HEK293 (cell line): ENCODE data around the gene ABHD17B.

ENCODE experiments used
- CTCF ChIA-PET: fragments of 350-600 bp; formaldehyde crosslinking; extraction: SDS; loops from one replicate; lab custom pipeline; 2021; ENCODE audit warnings: antibody characterized with exemption; lab: Yijun Ruan, JAX
- POLR2A ChIA-PET: fragments of 300-600 bp; formaldehyde crosslinking; extraction: SDS; loops from one replicate; lab custom pipeline; 2020; ENCODE audit warnings: antibody characterized with exemption, inconsistent platforms; lab: Yijun Ruan, JAX
- H3K27ac ChIP-seq: fragments of 200-500 bp; sonication (Bioruptor generic); 2 replicates; pipeline ENCODE4 v1.5.1; 2014; ENCODE audit warnings: low read depth, low read length, control low read depth, inconsistent platforms; ENCODE audit errors: extremely low read depth
- H3K36me3 ChIP-seq, 2 experiments: fragments of 200-500 bp in 1 of 2; sonication (Bioruptor generic) in 1 of 2; 1 replicate in 1 of 2; 2 replicates in 1 of 2; pipeline ENCODE4 v1.5.1; 2014 to 2017; ENCODE audit warnings: inconsistent platforms in 2 of 2, low read length in 2 of 2; ENCODE audit not compliant: control insufficient read depth in 2 of 2, insufficient read depth in 1 of 2
- H3K4me1 ChIP-seq: fragments of 200-500 bp; sonication (Bioruptor generic); 2 replicates; pipeline ENCODE4 v1.5.1; 2014; ENCODE audit warnings: mild to moderate bottlenecking, low read length, inconsistent platforms; ENCODE audit not compliant: control insufficient read depth, insufficient read depth
- H3K4me3 ChIP-seq: 2 replicates; pipeline ENCODE4 v1.5.1; 2011; ENCODE audit warnings: low read depth, mild to moderate bottlenecking, control low read depth, low read length, moderate library complexity
- H3K9me3 ChIP-seq: fragments of 200-500 bp; sonication (Bioruptor generic); 2 replicates; pipeline ENCODE4 v1.5.1; 2014; ENCODE audit warnings: low read depth, low read length, inconsistent platforms; ENCODE audit not compliant: control insufficient read depth, insufficient read depth
- EGR2 ChIP-seq: fragments of 450-650 bp; formaldehyde crosslinking; IDR thresholded peaks from 2 replicates; pipeline ENCODE4 v1.5.1; 2016; ENCODE audit warnings: low read depth, missing biosample characterization, missing genetic modification characterization
- GLI2 ChIP-seq: fragments of 450-650 bp; formaldehyde crosslinking; IDR thresholded peaks from 2 replicates; pipeline ENCODE4; 2017; ENCODE audit warnings: missing biosample characterization, missing genetic modification characterization, low read depth, borderline replicate concordance
- ZFP37 ChIP-seq: fragments of 450-650 bp; formaldehyde crosslinking; IDR thresholded peaks from 2 replicates; pipeline ENCODE4 v1.5.1; 2016; ENCODE audit warnings: missing biosample characterization, missing genetic modification characterization
- ZNF112 ChIP-seq: fragments of 450-650 bp; formaldehyde crosslinking; IDR thresholded peaks from 2 replicates; pipeline ENCODE4 v1.5.0; 2017; ENCODE audit warnings: missing biosample characterization, missing genetic modification characterization
- ZNF114 ChIP-seq: fragments of 450-650 bp; formaldehyde crosslinking; IDR thresholded peaks from 2 replicates; pipeline ENCODE4 v1.5.0; 2017; ENCODE audit warnings: missing biosample characterization, missing genetic modification characterization
- ZNF274 ChIP-seq, 2 experiments: fragments of 200-500 bp in 1 of 2; fragments of 450-650 bp in 1 of 2; sonication (Bioruptor generic) in 1 of 2; formaldehyde crosslinking in 1 of 2; IDR thresholded peaks; 2 replicates each; pipeline versions ENCODE4 v1.5.1 to v1.6.1; 2014 to 2016; ENCODE audit warnings: borderline replicate concordance in 1 of 2, inconsistent platforms in 1 of 2, low read length in 1 of 2, missing biosample characterization in 1 of 2, missing genetic modification characterization in 1 of 2
- ZNF292 ChIP-seq: fragments of 450-650 bp; formaldehyde crosslinking; IDR thresholded peaks from 2 replicates; pipeline ENCODE4 v1.5.1; 2016; ENCODE audit warnings: low read depth, missing biosample characterization, missing genetic modification characterization, borderline replicate concordance
- ZNF354C ChIP-seq: fragments of 450-650 bp; formaldehyde crosslinking; IDR thresholded peaks from 2 replicates; pipeline ENCODE4 v1.5.1; 2016; ENCODE audit warnings: missing biosample characterization, missing genetic modification characterization, low read depth, borderline replicate concordance
- ZNF416 ChIP-seq: fragments of 450-650 bp; formaldehyde crosslinking; IDR thresholded peaks from 2 replicates; pipeline ENCODE4 v1.5.1; 2016; ENCODE audit warnings: missing biosample characterization, missing genetic modification characterization
- ZNF621 ChIP-seq: fragments of 450-650 bp; formaldehyde crosslinking; IDR thresholded peaks from 2 replicates; pipeline ENCODE4 v1.5.1; 2017; ENCODE audit warnings: missing biosample characterization, missing genetic modification characterization
- ZNF837 ChIP-seq: fragments of 450-650 bp; formaldehyde crosslinking; IDR thresholded peaks from 2 replicates; pipeline ENCODE4 v1.5.1; 2016; ENCODE audit warnings: missing biosample characterization, missing genetic modification characterization
- ZSCAN30 ChIP-seq: fragments of 450-650 bp; IDR thresholded peaks from 2 replicates; pipeline ENCODE4 v1.5.1; 2018; ENCODE audit warnings: missing biosample characterization, mild to moderate bottlenecking, missing genetic modification characterization, moderate library complexity
- TF ChIP-seq, protein P1 (sequence below): IDR thresholded peaks from 2 replicates; pipeline ENCODE4 v1.6.1; 2011; ENCODE audit warnings: mild to moderate bottlenecking, low read depth, low read length, borderline replicate concordance
- TF ChIP-seq, protein P2 (sequence below): sonication (generic); formaldehyde crosslinking; IDR thresholded peaks from 2 replicates; pipeline ENCODE4 v1.8.1; 2022; ENCODE audit warnings: mild to moderate bottlenecking, moderate library complexity, missing genetic modification reagents
- TF ChIP-seq, protein P3 (sequence below): fragments of 450-650 bp; formaldehyde crosslinking; IDR thresholded peaks from 2 replicates; pipeline ENCODE4 v1.5.1; 2016; ENCODE audit warnings: missing biosample characterization, missing genetic modification characterization
- TF ChIP-seq, protein P4 (sequence below): fragments of 450-650 bp; formaldehyde crosslinking; conservative IDR thresholded peaks from 2 replicates; pipeline ENCODE4 v1.5.1; 2016; ENCODE audit warnings: low read depth, missing biosample characterization, missing genetic modification characterization
- TF ChIP-seq, protein P5 (sequence below): fragments of 450-650 bp; formaldehyde crosslinking; IDR thresholded peaks from 2 replicates; pipeline ENCODE4 v1.5.1; 2016; ENCODE audit warnings: missing biosample characterization, missing genetic modification characterization
- TF ChIP-seq, protein P6 (sequence below): fragments of 450-650 bp; formaldehyde crosslinking; IDR thresholded peaks from 2 replicates; pipeline ENCODE4 v1.5.1; 2016; ENCODE audit warnings: missing biosample characterization, missing genetic modification characterization, borderline replicate concordance

The ABHD17B gene

DNA sequence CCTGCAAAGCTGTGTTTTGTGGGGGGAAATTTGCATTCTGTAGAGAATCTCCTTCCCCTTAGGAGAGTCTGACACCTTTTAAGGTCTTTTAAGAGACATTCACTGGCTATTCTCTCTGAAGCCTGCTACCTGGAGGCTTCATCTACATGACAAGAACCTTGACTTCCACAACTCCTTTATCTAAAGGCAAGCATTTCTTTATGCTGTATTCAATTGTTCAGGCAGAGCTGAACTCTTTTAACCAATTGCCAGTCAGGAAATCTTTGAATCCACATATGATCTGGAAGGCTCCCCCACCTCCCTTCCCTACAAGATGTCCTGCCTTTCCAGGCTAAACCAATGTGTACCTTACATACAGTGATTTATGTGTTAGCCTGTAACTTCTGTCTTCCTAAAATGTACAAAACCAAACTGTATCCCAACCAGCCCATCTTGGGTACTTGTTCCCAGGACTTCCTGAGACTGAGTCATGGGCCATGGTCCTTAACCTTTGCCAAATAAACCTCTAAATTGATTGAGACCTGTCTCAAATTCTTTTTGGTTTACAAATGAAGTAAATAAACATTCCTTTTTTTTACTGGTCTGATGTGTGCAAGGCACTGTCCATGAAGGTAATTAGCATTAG, 10.3 kb upstream of the ABHD17B start:
- ChIA-PET POLR2A (interaction anchor here (0.6 to 2.1 kb wide), 2 partner anchors 10 kb away, joined by 4 to 10 read pairs; partner anchors contain the start of genes ABHD17B and C9orf85), CTCF (interaction anchor here (1.1 kb wide), 1 partner anchor 103 kb away, joined by 4 read pairs; no protein-coding TSS in a partner anchor)
- no peaks in the 10 kb centered on the region for H3K9me3 ChIP-seq
- peaks cover 0 to 8% of the 10 kb centered on the region in 2 experiments; a peak in 2 of 3 replicates for H3K36me3 ChIP-seq
- H3K4me1 ChIP-seq: no peaks in the 10 kb centered on the region
- TF ChIP-seq, protein P1, sequence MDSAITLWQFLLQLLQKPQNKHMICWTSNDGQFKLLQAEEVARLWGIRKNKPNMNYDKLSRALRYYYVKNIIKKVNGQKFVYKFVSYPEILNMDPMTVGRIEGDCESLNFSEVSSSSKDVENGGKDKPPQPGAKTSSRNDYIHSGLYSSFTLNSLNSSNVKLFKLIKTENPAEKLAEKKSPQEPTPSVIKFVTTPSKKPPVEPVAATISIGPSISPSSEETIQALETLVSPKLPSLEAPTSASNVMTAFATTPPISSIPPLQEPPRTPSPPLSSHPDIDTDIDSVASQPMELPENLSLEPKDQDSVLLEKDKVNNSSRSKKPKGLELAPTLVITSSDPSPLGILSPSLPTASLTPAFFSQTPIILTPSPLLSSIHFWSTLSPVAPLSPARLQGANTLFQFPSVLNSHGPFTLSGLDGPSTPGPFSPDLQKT: no peak
- no peak for TF ChIP-seq ZNF292 (tag by site-specific recombination)
- TF ChIP-seq, protein P2, sequence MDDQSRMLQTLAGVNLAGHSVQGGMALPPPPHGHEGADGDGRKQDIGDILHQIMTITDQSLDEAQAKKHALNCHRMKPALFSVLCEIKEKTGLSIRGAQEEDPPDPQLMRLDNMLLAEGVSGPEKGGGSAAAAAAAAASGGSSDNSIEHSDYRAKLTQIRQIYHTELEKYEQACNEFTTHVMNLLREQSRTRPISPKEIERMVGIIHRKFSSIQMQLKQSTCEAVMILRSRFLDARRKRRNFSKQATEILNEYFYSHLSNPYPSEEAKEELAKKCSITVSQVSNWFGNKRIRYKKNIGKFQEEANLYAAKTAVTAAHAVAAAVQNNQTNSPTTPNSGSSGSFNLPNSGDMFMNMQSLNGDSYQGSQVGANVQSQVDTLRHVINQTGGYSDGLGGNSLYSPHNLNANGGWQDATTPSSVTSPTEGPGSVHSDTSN (CRISPR knock-in tag): no peak
- TF ChIP-seq ZNF274 (IDR thresholded peaks at IDR 0.05; ENCODE audit: low read length): no peak
- no peak for TF ChIP-seq ZNF274 (tag by site-specific recombination; IDR thresholded peaks at IDR 0.05; ENCODE audit: borderline replicate concordance)
- no peak for TF ChIP-seq ZNF621 (tag by site-specific recombination)
- no peak for TF ChIP-seq EGR2
- no peak for TF ChIP-seq ZFP37 (tag by site-specific recombination)
- TF ChIP-seq ZNF837 (tag by site-specific recombination): no peak
- TF ChIP-seq ZNF354C (tag by site-specific recombination): no peak
- TF ChIP-seq ZNF114: no peak
- no peak for TF ChIP-seq ZNF112 (tag by site-specific recombination)
- TF ChIP-seq, protein P3, sequence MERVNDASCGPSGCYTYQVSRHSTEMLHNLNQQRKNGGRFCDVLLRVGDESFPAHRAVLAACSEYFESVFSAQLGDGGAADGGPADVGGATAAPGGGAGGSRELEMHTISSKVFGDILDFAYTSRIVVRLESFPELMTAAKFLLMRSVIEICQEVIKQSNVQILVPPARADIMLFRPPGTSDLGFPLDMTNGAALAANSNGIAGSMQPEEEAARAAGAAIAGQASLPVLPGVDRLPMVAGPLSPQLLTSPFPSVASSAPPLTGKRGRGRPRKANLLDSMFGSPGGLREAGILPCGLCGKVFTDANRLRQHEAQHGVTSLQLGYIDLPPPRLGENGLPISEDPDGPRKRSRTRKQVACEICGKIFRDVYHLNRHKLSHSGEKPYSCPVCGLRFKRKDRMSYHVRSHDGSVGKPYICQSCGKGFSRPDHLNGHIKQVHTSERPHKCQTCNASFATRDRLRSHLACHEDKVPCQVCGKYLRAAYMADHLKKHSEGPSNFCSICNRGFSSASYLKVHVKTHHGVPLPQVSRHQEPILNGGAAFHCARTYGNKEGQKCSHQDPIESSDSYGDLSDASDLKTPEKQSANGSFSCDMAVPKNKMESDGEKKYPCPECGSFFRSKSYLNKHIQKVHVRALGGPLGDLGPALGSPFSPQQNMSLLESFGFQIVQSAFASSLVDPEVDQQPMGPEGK: no peak
- no peak overlapping the region for H3K27ac ChIP-seq
- H3K4me3 ChIP-seq: no peak overlapping the region

DNA sequence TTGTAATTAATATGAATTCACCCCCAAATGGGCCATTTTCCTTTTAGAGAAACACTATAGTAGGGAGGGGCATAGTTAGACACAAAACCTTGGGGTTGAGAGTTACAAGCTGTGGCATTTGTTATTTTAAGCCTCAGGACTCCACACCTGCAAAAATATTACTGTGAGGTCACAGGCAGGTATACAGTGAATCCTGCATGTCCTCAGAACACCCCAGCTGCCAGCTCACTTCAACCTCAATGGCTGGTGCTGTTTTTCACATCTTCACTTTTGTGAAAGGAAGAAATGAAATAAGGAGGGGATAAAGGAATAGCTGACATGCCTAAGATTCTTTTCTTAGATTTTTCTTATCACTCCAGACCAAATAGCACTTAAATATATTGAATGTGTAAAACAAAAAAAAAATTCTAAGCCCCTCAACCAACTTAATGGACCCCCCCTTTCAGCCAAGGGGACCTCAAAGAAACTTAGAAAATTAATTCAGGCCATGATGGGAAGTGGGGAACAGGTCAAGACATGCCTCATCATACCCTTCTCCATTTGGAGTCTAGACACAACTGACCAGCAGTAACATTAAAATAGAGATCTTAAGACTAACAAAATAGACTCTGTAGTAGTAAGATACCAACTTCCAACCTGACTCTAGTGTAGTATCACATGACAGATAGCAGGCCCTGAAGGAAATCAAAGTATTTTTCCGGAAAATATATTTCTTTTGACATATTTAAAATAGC, 9.6 kb upstream of the ABHD17B start:
- POLR2A ChIA-PET: interaction anchor here (2.1 kb wide), 1 partner anchor 10 kb away, joined by 10 read pairs; the partner anchor contains the start of genes ABHD17B and C9orf85
- H3K27ac ChIP-seq: no peak overlapping the region

More for the DNA sequence above, 9.6 kb upstream of the ABHD17B start:
- Histone ChIP-seq H3K4me3 (no peak overlapping the region), H3K9me3 (no peaks in the 10 kb centered on the region), H3K36me3 (peaks cover 0 to 8% of the 10 kb centered on the region in 2 experiments; a peak in 2 of 3 replicates), H3K4me1 (no peaks in the 10 kb centered on the region)
- TF ChIP-seq ZNF416 (no peak), ZSCAN30 (tag by site-specific recombination) (no peak), GLI2 (tag by site-specific recombination) (no peak)
- TF ChIP-seq, protein P4, sequence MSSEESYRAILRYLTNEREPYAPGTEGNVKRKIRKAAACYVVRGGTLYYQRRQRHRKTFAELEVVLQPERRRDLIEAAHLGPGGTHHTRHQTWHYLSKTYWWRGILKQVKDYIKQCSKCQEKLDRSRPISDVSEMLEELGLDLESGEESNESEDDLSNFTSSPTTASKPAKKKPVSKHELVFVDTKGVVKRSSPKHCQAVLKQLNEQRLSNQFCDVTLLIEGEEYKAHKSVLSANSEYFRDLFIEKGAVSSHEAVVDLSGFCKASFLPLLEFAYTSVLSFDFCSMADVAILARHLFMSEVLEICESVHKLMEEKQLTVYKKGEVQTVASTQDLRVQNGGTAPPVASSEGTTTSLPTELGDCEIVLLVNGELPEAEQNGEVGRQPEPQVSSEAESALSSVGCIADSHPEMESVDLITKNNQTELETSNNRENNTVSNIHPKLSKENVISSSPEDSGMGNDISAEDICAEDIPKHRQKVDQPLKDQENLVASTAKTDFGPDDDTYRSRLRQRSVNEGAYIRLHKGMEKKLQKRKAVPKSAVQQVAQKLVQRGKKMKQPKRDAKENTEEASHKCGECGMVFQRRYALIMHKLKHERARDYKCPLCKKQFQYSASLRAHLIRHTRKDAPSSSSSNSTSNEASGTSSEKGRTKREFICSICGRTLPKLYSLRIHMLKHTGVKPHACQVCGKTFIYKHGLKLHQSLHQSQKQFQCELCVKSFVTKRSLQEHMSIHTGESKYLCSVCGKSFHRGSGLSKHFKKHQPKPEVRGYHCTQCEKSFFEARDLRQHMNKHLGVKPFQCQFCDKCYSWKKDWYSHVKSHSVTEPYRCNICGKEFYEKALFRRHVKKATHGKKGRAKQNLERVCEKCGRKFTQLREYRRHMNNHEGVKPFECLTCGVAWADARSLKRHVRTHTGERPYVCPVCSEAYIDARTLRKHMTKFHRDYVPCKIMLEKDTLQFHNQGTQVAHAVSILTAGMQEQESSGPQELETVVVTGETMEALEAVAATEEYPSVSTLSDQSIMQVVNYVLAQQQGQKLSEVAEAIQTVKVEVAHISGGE (tag by site-specific recombination): no peak
- TF ChIP-seq, protein P5, sequence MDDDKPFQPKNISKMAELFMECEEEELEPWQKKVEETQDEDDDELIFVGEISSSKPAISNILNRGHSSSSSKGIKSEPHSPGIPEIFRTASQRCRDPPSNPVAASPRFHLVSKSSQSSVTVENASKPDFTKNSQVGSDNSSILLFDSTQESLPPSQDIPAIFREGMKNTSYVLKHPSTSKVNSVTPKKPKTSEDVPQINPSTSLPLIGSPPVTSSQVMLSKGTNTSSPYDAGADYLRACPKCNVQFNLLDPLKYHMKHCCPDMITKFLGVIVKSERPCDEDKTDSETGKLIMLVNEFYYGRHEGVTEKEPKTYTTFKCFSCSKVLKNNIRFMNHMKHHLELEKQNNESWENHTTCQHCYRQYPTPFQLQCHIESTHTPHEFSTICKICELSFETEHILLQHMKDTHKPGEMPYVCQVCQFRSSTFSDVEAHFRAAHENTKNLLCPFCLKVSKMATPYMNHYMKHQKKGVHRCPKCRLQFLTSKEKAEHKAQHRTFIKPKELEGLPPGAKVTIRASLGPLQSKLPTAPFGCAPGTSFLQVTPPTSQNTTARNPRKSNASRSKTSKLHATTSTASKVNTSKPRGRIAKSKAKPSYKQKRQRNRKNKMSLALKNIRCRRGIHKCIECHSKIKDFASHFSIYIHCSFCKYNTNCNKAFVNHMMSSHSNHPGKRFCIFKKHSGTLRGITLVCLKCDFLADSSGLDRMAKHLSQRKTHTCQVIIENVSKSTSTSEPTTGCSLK (tag by site-specific recombination): no peak
- TF ChIP-seq, protein P6, sequence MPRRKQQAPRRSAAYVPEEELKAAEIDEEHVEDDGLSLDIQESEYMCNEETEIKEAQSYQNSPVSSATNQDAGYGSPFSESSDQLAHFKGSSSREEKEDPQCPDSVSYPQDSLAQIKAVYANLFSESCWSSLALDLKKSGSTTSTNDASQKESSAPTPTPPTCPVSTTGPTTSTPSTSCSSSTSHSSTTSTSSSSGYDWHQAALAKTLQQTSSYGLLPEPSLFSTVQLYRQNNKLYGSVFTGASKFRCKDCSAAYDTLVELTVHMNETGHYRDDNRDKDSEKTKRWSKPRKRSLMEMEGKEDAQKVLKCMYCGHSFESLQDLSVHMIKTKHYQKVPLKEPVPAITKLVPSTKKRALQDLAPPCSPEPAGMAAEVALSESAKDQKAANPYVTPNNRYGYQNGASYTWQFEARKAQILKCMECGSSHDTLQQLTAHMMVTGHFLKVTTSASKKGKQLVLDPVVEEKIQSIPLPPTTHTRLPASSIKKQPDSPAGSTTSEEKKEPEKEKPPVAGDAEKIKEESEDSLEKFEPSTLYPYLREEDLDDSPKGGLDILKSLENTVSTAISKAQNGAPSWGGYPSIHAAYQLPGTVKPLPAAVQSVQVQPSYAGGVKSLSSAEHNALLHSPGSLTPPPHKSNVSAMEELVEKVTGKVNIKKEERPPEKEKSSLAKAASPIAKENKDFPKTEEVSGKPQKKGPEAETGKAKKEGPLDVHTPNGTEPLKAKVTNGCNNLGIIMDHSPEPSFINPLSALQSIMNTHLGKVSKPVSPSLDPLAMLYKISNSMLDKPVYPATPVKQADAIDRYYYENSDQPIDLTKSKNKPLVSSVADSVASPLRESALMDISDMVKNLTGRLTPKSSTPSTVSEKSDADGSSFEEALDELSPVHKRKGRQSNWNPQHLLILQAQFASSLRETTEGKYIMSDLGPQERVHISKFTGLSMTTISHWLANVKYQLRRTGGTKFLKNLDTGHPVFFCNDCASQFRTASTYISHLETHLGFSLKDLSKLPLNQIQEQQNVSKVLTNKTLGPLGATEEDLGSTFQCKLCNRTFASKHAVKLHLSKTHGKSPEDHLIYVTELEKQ (tag by site-specific recombination): no peak
- CTCF ChIA-PET: interaction anchor here (1.1 kb wide), 1 partner anchor 104 kb away, joined by 4 read pairs; no protein-coding TSS in a partner anchor
